DND-41 (cell line): ENCODE data around the gene MRPL11.

Experiments used
- EZH2 ChIP-seq: IDR thresholded peaks from 3 replicates; pipeline ENCODE4 v1.6.1; 2012; ENCODE audit warnings: borderline replicate concordance, low read depth, mild to moderate bottlenecking, moderate library complexity, low read length, inconsistent platforms; ENCODE audit not compliant: severe bottlenecking
- TF ChIP-seq, protein P1 (sequence below): IDR thresholded peaks from 2 replicates; pipeline ENCODE4 v1.5.1; 2012; ENCODE audit warnings: borderline replicate concordance, low read length, moderate library complexity, mild to moderate bottlenecking; ENCODE audit not compliant: poor library complexity, severe bottlenecking; ENCODE audit errors: extremely low read depth

DNA sequence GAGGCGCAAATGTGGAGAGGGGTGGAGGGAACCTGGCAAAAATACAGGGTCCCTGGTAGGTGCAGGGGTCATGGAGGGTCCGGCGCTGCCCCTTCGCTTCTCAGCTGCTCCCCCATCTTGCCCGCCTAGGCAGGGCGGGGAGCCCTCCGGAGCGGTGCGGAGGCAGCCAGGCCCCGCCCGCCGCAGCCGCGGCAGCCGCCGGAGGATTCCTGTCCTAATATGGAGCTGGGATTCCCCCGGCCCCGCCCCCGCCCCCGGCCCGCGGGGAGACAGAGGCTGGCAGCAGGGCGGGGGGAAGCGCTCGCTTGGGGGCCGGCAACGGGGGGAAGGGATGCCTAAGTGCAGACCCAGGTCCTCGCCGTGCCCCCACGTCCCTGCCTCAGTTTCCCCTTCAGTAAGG lies 18.8 kb downstream of the MRPL11 start:
- TF ChIP-seq, protein P1, sequence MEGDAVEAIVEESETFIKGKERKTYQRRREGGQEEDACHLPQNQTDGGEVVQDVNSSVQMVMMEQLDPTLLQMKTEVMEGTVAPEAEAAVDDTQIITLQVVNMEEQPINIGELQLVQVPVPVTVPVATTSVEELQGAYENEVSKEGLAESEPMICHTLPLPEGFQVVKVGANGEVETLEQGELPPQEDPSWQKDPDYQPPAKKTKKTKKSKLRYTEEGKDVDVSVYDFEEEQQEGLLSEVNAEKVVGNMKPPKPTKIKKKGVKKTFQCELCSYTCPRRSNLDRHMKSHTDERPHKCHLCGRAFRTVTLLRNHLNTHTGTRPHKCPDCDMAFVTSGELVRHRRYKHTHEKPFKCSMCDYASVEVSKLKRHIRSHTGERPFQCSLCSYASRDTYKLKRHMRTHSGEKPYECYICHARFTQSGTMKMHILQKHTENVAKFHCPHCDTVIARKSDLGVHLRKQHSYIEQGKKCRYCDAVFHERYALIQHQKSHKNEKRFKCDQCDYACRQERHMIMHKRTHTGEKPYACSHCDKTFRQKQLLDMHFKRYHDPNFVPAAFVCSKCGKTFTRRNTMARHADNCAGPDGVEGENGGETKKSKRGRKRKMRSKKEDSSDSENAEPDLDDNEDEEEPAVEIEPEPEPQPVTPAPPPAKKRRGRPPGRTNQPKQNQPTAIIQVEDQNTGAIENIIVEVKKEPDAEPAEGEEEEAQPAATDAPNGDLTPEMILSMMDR, result no peak
- no peak for TF ChIP-seq EZH2
